Stimulated activated CD8-positive, alpha-beta memory T cell treated with anti-CD3 and anti-CD28 coated beads, Interleukin-7, amount 100 ng/mL, for 48 hours (primary cell): Measurements from ENCODE around the gene TRIM6.
"Not testable (repeated sequence)": the region's sequence is repeated elsewhere in the genome, so short reads cannot be mapped to it uniquely, and the experiment has no call there.

ENCODE experiments used
- DNase-seq, 2 donors: peaks; one replicate each; pipeline ENCODE4 v3.0.0-alpha.2; 2020; ENCODE audit warnings: low read depth in 1 of 2; ENCODE audit errors: extremely low read depth in 1 of 2

The TRIM6 gene

DNA sequence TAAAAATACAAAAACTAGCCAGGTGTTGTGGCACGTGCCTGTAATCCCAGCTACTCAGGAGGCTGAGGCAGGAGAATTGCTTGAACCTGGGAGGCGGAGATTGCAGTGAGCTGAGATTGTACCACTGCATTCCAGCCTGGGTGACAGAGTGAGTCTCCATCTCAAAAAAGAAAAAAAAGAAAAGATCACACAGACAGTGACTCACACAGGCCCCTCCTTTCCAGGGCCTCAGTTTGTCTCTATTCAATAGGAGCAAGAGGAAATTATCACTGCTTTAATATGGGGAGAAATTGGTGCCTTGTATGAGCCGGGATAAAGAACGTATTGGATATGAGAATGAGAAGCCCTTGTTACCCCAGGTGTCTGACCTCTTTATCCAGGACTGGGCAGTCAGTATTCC is 6.4 kb downstream of the TRIM6 start:
- DNase-seq, result not testable (repeated sequence)

DNA sequence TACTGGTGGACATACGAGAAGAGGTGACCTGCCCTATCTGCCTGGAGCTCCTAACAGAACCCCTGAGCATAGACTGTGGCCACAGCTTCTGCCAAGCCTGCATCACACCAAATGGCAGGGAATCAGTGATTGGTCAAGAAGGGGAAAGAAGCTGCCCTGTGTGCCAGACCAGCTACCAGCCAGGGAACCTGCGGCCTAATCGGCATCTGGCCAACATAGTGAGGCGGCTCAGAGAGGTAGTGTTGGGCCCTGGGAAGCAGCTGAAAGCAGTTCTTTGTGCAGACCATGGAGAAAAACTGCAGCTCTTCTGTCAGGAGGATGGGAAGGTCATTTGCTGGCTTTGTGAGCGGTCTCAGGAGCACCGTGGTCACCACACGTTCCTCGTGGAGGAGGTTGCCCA is 6.9 kb downstream of the TRIM6 start:
- DNase-seq, result no peak

GRCh38 chr11:5604896-5605295 is 8.5 kb downstream of the TRIM6 start:
- DNase-seq, result no peak

GRCh38 chr11:5605849-5606248 is 9.4 kb downstream of the TRIM6 start:
- no peak for DNase-seq

- no peak for DNase-seq
Measured at GRCh38 chr11:5608808-5609207, 12.4 kb downstream of the TRIM6 start.

GRCh38 chr11:5610446-5610845 is 14.0 kb downstream of the TRIM6 start:
- no peak for DNase-seq

DNA sequence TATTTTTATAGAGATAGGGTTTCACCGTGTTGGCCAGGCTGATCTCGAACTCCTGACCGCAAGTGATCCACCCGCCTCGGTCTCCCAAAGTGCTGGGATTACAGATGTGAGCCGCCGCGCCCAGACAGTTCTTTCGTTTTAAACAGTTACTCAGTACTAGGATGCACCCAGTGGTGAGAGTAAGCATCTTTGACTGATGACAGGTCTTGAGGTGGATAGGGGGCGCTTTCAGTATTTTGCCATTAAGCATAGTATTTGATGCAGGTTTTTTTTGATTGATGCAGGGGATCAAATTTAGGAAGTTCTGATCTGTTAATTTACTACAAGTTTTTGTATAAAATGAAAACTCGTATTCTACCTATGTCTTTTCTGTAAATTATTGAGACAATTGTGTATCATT is 15.2 kb downstream of the TRIM6 start:
- DNase-seq, result no peak

DNA sequence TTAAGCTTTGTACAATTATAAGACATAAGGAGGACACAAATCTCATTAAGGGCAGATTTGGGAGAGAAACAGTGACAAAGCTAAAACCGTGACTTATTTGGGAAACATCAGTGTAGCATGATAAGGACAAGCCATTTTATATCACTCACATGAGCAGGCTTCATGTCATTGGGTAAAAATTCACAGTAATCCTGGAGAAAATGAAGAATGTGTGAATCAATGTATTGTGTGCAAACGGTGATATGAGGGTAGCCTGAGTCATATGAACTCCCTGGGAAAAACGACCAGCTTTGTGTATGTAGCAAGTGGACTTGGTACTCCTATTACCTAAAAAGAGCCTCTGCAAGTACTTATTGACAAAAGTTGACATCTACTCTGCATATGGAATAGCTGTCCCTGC is 22.4 kb downstream of the TRIM6 start:
- no peak for DNase-seq

- DNase-seq, result no peak
Measured at GRCh38 chr11:5620651-5621521, 24.4 kb downstream of the TRIM6 start.

DNA sequence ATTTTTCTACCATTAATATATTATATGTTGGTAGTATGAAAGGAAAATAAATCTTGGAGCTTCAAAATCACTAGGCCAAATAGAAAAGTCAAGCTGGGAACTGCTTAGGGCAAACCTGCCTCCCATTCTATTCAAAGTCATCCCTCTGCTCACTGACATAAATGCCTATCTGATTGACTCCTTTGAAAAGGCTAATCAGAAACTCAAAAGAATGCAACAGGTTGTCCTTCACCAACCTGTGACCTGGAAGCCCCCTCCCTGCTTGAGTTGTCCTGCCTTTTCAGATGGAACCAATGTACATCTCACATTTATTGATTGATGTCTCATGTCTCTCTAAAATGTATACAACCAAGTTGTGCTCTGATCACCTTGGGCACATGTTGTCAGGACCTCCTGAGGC is 25.1 kb downstream of the TRIM6 start:
- no peak for DNase-seq

GRCh38 chr11:5622802-5623201 is 26.4 kb downstream of the TRIM6 start:
- DNase-seq, result no peak

GRCh38 chr11:5624489-5625279 is 28.2 kb downstream of the TRIM6 start, which contains the start of gene TRIM34:
TRIM34 (plus strand) TSS chr11:5625001; CDS start chr11:5632332, 7,331 bp downstream.
- DNase-seq, result peak; percentile 14 to 52

GRCh38 chr11:5625281-5625680 is 28.8 kb downstream of the TRIM6 start:
- no peak for DNase-seq

DNA sequence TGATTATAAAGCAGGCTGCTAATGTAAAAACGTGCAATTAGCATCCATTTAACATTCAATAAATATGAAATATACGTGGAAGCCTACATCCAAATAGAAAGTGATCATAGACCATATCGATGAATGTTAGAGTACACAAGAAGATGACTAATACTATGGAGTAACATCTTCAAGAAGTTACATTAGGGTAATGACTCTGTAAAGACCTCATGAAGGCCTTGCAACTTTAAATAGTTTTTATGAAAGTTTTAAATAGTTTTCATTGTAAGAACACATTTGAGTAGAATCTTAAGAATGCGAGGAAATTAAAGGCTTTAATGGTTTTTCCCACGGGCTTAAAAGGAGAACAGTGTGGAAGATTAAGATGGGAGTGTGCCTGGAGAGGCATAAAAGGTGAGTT is 29.8 kb downstream of the TRIM6 start:
- DNase-seq, result no peak

DNA sequence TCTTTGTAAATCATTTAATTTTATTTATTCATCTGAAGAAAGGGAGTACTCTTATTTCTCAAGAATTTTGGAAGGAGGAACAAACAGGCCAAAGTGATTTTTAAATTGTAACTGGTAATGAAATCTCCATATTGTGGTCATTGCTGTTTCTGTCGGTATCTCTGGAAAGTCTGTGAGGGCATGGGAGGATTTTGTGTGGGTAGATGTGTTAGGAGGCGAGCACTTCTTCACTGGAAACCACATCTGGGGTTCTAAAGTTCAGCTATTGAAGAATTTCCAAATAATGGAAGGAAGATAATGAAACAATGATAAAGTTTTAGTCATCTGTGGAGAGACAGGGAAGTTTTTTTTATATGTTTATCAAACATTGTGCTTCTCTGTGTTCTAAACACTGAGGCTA is 35.0 kb downstream of the TRIM6 start:
- no peak for DNase-seq

- no peak for DNase-seq
Measured at GRCh38 chr11:5631969-5632635, 35.7 kb downstream of the TRIM6 start.

DNA sequence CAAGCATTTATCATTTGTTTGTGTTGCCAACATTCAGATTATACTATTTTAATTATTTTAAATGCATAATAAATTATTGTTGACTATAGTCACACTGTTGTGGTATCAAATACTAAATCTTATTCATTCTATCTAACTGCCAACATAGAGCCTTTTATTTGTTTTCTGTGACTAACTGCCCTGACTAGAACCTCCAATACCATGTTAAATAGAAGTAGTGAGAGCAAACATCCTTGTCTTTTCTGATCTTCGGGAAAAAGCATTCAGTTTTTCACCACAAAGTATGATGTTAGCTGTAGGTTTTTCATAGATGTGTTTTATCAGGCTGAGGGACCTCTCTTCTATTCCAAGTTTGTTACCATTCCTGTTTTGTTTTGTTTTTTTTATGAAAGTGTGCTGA is 43.5 kb downstream of the TRIM6 start:
- DNase-seq, result no peak

DNA sequence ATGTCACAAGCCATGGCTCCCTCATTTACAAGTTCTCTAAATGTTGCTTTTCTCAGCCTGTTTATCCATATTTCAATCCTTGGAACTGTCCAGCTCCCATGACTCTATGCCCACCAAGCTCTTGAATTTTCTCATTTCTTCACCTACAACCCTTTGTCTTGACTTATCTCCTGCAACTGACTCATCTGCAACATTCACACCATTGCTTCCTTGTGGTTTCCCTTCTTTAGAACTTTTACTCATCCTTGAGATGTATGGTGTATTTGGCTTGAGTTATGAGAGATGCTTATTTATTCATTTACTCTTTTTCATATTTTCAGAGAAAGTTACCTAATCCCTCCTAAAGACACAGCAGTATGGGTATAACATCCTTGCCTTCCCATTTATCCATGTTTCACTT is 47.1 kb downstream of the TRIM6 start:
- DNase-seq, result no peak

DNA sequence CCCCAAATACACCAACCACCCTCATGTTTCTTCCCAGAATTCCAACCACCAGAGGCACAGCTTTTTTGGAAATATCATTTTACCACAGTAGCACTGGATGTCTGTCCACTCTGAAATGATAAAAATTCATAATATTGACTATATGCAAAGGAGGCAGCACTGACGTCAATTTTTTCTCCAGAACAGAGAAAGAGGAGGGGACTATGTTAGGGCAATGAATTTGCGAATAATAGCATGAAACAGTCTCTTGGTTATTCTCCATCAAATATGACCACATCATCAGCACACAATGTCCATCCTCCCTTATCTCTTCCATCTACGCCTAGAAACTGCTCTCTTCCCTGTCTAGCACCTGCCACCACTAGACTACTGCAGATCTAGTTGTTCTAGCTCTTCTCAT is 49.7 kb downstream of the TRIM6 start:
- DNase-seq, result no peak

- DNase-seq, result no peak
Measured at GRCh38 chr11:5655474-5655873, 59.0 kb downstream of the TRIM6 start.

DNA sequence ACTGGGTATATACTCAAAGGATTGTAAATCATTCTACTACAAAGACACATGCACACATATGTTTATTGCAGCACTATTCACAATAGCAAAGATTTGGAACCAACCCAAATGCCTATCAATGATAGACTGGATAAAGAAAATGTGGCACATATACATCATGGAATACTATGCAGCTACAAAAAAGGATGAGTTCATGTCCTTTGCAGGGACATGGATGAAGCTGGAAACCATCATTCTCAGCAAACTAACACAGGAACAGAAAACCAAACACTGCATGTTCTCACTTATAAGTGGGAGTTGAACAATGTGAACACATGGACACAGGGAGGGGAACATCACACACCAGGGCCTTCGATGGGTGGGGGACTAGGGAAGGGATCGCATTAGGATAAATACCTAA is 60.5 kb downstream of the TRIM6 start:
- not testable (repeated sequence) for DNase-seq
